Activated T-helper 1 cell treated with Interleukin-2 at 50 U/mL for 16 hours (primary cell): ENCODE measurements around the gene AUTS2.

ENCODE experiments used
- DNase-seq: peaks from one replicate; pipeline ENCODE4 v3.0.0-alpha.2; 2020; ENCODE audit warnings: low read depth

Gene AUTS2

DNA sequence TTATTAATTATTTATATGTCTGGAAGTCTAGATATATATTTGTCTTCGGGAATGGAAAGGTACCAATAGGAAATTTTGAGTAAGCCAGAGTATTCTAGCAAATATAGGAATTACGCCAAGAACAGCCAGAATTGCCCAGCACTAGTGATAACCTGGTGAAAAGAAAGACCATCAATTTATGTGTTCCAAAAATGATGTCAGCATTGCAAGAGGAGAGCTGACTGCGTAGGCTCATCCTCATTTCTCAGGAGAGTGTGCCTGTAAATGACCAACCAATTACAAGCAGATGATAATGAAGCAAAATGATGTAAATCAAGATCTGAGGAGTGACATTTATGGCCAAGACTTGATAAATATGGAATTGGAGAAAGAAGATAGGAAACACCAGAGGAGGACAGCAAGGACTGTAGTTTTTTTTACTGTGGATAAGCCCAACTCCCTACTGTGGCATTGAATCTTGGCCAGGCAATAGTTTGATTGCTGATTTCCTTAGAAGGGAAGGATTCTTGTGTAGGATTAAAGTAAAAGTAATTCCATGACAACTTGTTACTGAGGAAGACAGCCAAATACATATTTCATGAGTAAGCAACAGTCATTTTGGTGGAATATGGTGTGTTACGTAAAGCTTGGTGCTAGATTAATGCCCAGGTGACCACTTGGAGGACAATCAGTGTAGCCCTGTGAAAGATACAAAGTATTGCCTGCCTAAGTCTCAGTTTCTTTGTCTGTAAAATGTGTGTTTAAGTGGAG, 590.8 kb downstream of the AUTS2 start:
- DNase-seq, result no peak

DNA sequence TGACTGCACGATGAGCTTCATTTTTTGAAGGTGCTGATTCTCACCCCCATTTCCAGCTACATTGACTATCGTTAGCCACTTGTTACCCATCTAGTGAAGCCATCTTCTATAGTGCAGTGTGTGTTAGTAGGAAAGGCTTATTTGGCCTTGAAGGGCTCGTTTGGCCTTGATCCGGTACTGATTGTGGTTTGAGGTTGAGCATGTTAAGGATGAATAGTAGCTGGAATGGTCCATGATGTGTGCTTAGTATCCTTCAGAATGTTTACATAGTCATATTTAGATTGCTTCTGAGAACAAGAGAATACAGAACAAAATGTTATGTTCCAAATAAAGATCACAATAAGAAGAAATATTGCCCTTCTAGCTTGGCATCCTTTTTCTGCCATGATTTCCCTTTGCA, 591.5 kb downstream of the AUTS2 start:
- no peak for DNase-seq

DNA sequence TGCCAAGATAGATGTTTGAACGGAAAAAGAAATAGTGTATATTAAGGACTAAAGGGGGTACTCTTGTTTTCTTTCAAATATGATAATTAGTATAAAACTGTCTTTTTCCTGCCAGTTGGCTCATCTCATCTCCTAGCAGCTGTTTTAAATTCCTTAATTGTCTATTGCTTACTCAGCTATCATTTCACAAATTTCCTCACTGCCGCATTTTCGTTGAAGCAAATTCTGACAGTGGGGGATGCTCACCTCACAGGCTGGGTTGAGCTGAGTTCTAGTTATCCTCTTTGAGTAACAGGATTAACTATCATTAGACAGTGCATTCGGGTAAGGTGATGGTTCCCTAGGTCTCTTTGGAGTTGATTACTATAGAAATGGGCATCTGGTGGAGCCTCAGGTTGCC, 592.0 kb downstream of the AUTS2 start:
- DNase-seq, result no peak

DNA sequence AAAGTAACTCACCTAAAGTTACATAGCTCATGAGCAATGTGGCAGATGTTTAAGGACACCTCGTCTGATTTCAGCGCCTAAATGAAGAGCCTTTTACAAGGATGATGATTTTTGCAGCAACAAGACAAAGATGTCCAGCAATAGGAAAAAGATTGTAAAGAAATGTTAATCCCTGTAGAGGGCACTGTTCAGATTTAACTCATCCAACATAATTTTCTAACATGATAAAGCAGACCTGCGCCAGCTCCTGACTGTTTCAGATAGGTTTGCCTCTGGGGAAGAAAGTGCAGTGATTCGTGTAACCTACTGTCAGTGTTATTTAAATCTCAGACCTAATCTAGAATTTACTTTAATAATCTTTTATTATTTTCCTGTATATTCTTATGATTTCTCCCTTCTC, 595.2 kb downstream of the AUTS2 start:
- DNase-seq, result no peak

- DNase-seq, result no peak
Observed at GRCh38 chr7:70208236-70209063, 610.2 kb downstream of the AUTS2 start.

DNA sequence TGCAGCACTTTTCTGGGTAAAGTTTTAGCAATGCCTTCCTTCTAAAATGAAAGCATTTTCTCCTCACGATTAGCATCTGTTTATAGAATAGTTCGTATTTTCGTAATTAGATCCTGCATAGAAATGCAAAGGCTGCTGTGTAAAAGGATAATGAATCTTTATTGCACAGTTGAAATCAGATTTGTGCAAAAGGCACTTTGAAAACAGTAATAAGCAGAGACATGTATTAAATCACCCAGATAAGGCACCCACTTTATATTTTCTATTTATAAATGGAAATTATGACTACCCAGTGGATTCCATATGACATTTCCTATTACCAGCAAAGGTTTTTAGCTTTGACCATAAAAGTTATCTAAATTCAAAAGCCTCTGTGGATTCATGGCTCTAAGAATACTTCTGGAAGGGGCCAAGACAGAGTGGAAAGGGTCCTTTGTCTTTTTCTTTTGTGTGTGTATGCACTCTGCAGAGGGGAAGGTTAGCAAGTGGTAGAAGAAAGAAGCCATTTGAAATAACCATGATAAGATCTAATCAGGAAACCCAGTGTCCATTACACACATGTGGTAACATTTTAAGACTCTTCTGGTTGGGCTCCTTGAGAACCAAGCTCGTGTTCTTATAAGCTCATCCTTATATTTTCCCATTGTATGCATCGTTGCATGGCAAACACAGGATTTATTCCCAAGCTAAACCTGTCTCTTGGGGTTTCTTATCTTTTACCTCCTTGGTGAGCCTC, 612.1 kb downstream of the AUTS2 start:
- no peak for DNase-seq

GRCh38 chr7:70210936-70211310, 612.6 kb downstream of the AUTS2 start:
- DNase-seq, result no peak

DNA sequence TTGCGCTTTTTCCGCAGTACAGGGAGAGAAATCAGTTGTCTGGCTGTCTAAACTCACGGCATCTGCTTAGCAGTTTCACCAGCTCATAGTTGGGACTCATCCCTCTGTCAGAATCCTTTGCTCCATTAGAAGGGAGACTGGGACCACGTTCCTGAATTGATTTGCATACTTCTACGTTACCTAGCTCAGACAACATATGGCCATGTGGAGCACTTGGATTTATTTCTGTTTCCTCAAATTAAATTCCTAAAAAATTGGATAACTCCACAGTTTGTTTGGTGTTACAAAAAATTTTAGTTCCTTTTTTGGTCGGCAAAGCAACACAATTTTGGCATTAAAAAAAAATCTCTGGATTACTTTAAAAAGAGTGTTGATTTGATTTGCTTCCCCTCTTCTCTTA, 614.0 kb downstream of the AUTS2 start:
- DNase-seq, result no peak

DNA sequence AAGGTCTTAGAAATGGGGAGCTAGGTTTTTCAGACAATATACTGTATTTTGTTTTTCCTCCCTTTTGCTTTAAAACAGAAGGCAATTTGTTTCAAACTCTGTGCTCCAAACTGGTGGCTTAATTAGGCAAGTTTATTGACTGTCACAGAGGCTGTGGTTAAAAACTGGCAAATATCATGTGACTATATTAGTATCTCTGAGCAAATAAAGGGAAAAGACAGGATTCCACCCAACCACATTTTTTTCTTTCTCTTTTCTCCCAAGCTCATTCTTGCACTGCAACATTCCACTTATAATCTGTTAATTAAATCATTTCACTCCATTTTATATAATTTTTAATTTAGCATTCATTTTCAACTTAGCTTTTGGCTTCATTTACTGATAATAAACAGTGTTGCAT, 615.8 kb downstream of the AUTS2 start:
- DNase-seq, result no peak

DNA sequence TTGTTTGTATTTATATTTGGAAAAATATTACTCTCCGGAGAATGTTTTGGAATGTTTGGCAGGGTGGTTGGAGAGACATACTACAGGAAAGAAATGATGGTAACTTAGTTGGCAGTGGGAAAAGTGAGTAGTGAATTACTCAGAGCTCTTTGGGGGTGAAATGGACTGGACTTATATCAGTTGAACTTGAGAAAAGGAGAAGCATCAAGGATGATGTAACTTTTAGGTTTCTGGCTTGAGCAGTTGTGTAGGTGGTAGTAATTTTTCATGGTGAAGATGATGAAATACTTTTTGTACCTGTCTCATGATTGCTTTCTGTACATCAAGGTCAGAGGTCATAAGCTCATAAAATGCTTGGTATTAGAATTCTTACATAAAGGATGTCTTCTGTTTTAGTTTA, 617.2 kb downstream of the AUTS2 start:
- DNase-seq, result no peak

DNA sequence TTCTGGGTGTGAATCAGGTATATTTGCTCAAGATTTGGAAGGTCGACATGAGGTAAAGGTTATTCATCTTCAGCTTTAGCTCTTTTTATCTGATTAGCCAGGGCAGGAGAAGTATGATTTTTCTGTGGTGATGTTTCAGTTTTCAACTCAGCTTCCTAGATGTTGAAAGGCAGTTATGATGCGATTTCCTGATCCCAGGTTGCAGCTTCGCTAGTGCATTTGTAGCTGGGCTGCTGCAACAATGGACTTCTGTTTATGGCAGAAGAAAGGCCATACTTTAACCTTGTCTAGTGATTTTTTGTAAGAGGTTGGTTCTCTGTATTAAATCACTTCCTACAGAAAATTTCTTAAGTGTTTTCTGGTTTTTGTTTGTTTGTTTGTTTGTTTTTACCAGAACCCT, 619.3 kb downstream of the AUTS2 start:
- no peak for DNase-seq

DNA sequence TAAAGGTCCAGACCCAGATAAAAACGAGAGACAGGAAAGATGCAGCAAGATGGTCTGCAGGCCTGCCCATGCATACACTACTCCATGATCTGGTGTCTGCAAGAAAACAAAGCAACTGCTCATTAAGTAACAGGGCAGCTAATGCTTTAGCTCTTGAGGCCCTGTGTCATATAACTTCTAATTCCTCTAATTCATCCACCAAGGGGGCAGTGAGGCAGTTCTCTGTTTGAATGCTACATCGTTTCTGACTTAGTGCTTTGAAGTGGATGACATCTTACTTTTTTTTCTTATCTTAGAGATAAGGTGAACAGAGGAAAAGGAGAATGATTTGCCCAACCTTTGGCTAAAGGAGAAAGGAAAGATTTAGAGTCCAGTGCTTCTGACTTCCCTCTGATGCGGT, 619.7 kb downstream of the AUTS2 start:
- no peak for DNase-seq

DNA sequence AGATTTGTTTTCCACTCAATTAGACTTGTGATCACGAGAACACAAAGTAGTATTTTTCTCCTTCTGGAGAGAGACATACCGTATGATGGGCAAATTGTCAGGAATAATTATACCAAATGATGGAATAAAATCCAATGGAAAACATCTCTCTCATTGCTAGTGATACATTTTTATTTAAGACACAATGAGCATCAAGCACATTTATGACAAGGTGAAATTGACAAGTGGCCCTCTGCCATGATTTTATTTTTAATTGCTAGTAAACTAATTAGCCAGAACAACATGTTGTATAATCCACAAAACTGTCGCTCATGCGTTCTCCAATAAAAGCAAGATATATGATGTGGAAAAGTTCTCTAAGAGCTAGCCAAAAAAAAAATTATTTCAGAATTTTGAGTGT, 620.8 kb downstream of the AUTS2 start:
- DNase-seq, result no peak

DNA sequence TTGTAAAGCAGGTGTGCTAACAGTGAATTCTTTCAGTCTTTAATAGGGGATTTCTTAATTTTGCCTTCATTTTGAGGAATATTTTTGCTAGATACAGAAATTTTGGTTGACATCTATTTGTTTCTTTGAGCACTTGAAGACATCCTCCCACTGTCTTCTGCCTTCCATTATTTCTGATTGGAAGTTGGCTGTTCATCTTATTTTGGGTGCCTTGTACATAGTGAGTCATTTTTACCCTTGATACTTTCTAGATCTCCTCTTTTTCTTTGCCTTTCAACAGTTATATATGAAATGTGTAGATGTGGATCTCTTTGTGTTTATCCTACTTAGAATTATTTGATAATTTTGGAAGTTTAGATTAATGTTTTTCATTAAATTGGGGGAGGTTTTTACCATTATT, 631.0 kb downstream of the AUTS2 start:
- no peak for DNase-seq

- DNase-seq, result no peak
Observed at GRCh38 chr7:70230761-70231160, 632.5 kb downstream of the AUTS2 start.

- no peak for DNase-seq
Observed at GRCh38 chr7:70233776-70234175, 635.5 kb downstream of the AUTS2 start.

- no peak for DNase-seq
Observed at GRCh38 chr7:70237256-70237655, 639.0 kb downstream of the AUTS2 start.

GRCh38 chr7:70237831-70238575, 639.7 kb downstream of the AUTS2 start:
- no peak for DNase-seq

GRCh38 chr7:70239918-70240317, 641.6 kb downstream of the AUTS2 start:
- DNase-seq, result no peak

- DNase-seq, result no peak
Observed at GRCh38 chr7:70240873-70241272, 642.6 kb downstream of the AUTS2 start.

GRCh38 chr7:70241536-70242175, 643.4 kb downstream of the AUTS2 start:
- no peak for DNase-seq

DNA sequence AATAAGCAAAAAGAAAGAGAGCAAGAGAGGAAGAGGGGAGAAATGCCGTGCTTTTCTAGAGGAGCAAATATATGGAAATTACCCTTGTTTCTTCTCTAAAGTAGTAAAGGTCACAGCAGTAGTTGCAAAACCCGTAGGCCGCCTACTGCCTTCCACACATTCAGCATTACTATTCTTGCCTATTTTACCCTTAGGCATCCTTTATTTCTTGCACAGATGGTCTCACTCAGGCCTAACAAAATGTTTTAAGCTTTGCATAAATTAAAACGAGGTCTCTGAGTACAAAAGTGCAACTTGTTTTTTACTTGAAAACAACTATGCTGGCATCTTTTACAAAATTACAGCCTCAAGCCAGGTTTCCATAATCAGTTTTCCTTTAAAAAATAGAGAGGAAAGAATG, 644.6 kb downstream of the AUTS2 start:
- no peak for DNase-seq
